GM18520 (cell line): ENCODE measurements around the gene RAB29.
"Not testable (repeated sequence)": the region's sequence is repeated elsewhere in the genome, so short reads cannot be mapped to it uniquely, and the experiment has no call there.

ENCODE experiments used
- ATAC-seq: cut with Tn5 transposase; IDR thresholded peaks from one replicate; pipeline ENCODE4 v1.9.1; 2021; ENCODE audit not compliant: unreplicated experiment

The RAB29 gene

DNA sequence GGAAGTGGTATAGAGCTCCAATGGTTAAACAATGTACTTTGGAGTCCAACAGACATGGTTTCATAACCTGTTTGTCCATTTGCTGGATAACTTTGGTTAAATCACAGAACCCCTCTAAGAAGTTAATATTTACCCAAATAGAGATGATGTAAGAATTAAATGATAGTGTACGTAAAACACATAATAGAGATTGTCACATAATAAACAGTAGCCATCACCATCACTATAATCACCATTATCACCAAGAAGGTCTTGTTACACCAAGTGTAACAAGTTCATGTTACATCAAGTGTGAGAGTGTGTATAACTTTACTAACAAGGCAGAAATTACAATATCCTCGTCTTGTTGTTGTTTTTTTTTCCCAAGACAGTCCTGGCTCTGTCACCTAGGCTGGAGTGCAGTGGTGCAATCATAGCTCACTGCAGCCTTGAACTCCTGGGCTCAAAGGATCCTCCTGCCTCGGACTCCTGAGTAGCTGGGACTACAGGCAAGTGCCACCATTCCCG lies 48.6 kb downstream of the RAB29 start:
- no peak for ATAC-seq

GRCh38 chr1:205725514-205725913 lies 49.8 kb downstream of the RAB29 start:
- no peak for ATAC-seq

- not testable (repeated sequence) for ATAC-seq
Observed at GRCh38 chr1:205720740-205721139, 54.5 kb downstream of the RAB29 start.

DNA sequence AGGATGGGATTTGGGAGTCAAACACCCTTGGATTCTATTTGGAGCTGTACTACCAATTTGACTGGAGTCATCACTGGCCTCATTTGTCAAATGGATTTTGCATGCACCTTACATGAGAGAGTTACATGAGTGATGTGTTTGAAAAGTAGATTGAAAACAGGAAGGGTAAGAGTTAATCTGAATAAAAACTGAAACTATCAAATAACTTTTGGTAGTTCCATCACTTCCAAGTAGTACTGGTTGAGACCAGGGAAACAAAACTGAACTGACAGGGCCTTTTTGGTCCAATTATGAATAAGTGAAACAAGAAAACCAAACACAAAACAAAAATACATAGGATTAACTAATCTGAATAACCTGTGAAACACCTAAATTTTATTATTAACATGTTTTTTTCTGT lies 55.5 kb downstream of the RAB29 start:
- no peak for ATAC-seq

DNA sequence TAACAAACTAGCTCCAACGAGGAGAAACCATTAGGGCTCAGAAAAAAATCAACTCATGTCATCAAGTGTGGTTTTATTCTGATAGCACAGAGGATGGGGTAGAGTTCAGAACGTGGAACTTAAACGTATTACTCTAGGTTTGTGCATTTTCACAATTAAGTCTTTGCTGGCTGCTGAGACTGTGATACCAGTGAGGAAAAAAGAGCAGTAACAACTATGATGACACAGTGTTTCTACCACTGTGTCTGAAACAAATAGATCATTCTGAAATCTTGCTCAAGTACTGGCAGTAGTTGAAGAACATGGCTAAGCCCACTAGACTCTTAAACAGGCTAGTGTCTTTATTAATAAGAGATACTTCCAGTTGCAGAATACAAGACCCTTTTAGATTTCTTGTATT lies 56.3 kb downstream of the RAB29 start:
- no peak for ATAC-seq
